CD14-positive monocyte (primary cell): Measurements from ENCODE around the gene PPP1R15B. TPM values are rescaled to one million over a fixed set of nuclear protein-coding genes. Genes with fewer than 3 reads are reported as not detected.

ENCODE experiments used
- DNase-seq, 3 donors: peaks; one replicate each; pipeline ENCODE4 v3.0.0-alpha.2; 2011 to 2022
- H2AFZ ChIP-seq: 2 replicates; pipeline ENCODE4 v1.6.0; 2012; ENCODE audit warnings: mild to moderate bottlenecking, low read depth, low read length, inconsistent platforms; ENCODE audit not compliant: insufficient read depth, poor library complexity, severe bottlenecking
- H3K27ac ChIP-seq, 2 donors: 1 replicate in 1 of 2; 2 replicates in 1 of 2; pipeline ENCODE4 v1.5.1; 2012 to 2013; ENCODE audit warnings: low read length in 2 of 2, control low read depth in 1 of 2, inconsistent platforms in 1 of 2, low read depth in 1 of 2, mild to moderate bottlenecking in 1 of 2
- H3K27me3 ChIP-seq, 2 donors: one replicate each; pipeline versions ENCODE4 v1.6.0 to v1.6.1; 2011 to 2013; ENCODE audit warnings: low read length in 2 of 2; ENCODE audit not compliant: control insufficient read depth in 2 of 2, insufficient read depth in 2 of 2
- H3K36me3 ChIP-seq, 2 donors: replicated peaks in 1 of 2; 1 replicate in 1 of 2; 2 replicates in 1 of 2; pipeline versions ENCODE4 v1.5.1 to v1.6.1; 2012 to 2013; ENCODE audit warnings: low read length in 2 of 2, control low read depth in 1 of 2, inconsistent platforms in 1 of 2, mild to moderate bottlenecking in 1 of 2; ENCODE audit not compliant: insufficient read depth in 2 of 2, control insufficient read depth in 1 of 2
- H3K4me1 ChIP-seq, 2 donors: 1 replicate in 1 of 2; 2 replicates in 1 of 2; pipeline versions ENCODE4 v1.5.1 to v1.6.1; 2012 to 2013; ENCODE audit warnings: low read length in 2 of 2, control low read depth in 1 of 2, inconsistent platforms in 1 of 2, mild to moderate bottlenecking in 1 of 2, moderate library complexity in 1 of 2; ENCODE audit not compliant: insufficient read depth in 2 of 2, control insufficient read depth in 1 of 2
- H3K4me2 ChIP-seq: replicated peaks from 2 replicates; pipeline ENCODE3; 2012; ENCODE audit warnings: low read length, moderate library complexity, mild to moderate bottlenecking; ENCODE audit not compliant: poor library complexity, severe bottlenecking; ENCODE audit errors: extremely low read depth
- H3K4me3 ChIP-seq, 3 experiments: fragments of 200-600 bp in 1 of 3; sonication (generic) in 1 of 3; replicated peaks in 1 of 3; 1 replicate in 2 of 3; 2 replicates in 1 of 3; pipeline ENCODE4 v1.5.1; 2011 to 2013; ENCODE audit warnings: low read length in 3 of 3, mild to moderate bottlenecking in 3 of 3, control low read depth in 2 of 3, low read depth in 2 of 3, inconsistent platforms in 1 of 3, moderate library complexity in 1 of 3
- H3K79me2 ChIP-seq: 2 replicates; pipeline ENCODE4 v1.6.0; 2012; ENCODE audit warnings: mild to moderate bottlenecking, control low read depth, inconsistent platforms, low read length, moderate library complexity; ENCODE audit not compliant: insufficient read depth
- H3K9ac ChIP-seq: 2 replicates; pipeline ENCODE4 v1.6.0; 2017; ENCODE audit warnings: low read length, mild to moderate bottlenecking; ENCODE audit not compliant: insufficient read depth, poor library complexity, severe bottlenecking
- H3K9me3 ChIP-seq, 2 donors: replicated peaks in 1 of 2; 1 replicate in 1 of 2; 2 replicates in 1 of 2; pipeline versions ENCODE4 v1.5.1 to v1.6.1; 2012 to 2013; ENCODE audit warnings: low read length in 2 of 2, control low read depth in 1 of 2; ENCODE audit not compliant: control insufficient read depth in 1 of 2, insufficient read depth in 1 of 2
- H4K20me1 ChIP-seq: 2 replicates; pipeline ENCODE4 v1.6.0; 2012; ENCODE audit warnings: mild to moderate bottlenecking, low read length, control low read depth, moderate library complexity; ENCODE audit not compliant: insufficient read depth
- H3K27ac Mint-ChIP-seq, 7 donors: one replicate each; pipeline ENCODE4 v1.8.0; 2020; ENCODE audit warnings: mild to moderate bottlenecking in 7 of 7, mixed read lengths in 7 of 7, moderate library complexity in 6 of 7, inconsistent platforms in 2 of 7
- H3K27me3 Mint-ChIP-seq, 3 donors: one replicate each; pipeline ENCODE4 v1.8.0; 2021 to 2022; ENCODE audit warnings: low read depth in 3 of 3, mild to moderate bottlenecking in 3 of 3, mixed read lengths in 3 of 3, moderate library complexity in 3 of 3, inconsistent platforms in 1 of 3
- H3K36me3 Mint-ChIP-seq, 2 donors: one replicate each; pipeline ENCODE4 v1.8.0; 2020; ENCODE audit warnings: mixed read lengths in 2 of 2, inconsistent platforms in 1 of 2, mild to moderate bottlenecking in 1 of 2
- H3K4me1 Mint-ChIP-seq: one replicate; pipeline ENCODE4 v1.8.0; 2020; ENCODE audit warnings: mild to moderate bottlenecking, mixed read lengths
- H3K4me3 Mint-ChIP-seq, 2 donors: one replicate each; pipeline ENCODE4 v1.8.0; 2020; ENCODE audit warnings: mild to moderate bottlenecking in 2 of 2, mixed read lengths in 2 of 2, moderate library complexity in 1 of 2
- H3K9me3 Mint-ChIP-seq, 7 donors: one replicate each; pipeline ENCODE4 v1.8.0; 2020 to 2022; ENCODE audit warnings: mixed read lengths in 7 of 7, mild to moderate bottlenecking in 6 of 7, moderate library complexity in 6 of 7, inconsistent platforms in 2 of 7
- WGBS: methylation state at CpG from one replicate; pipeline ENCODE4 v1.1.5; 2013; ENCODE audit warnings: missing lambda C conversion rate; ENCODE audit not compliant: insufficient coverage; 5-methylcytosine and 5-hydroxymethylcytosine counted together
- intact Hi-C, 2 donors: fragments of 100-400 bp; cut with micrococcal nuclease; formaldehyde crosslinking; loops; one replicate each; pipeline versions ENCODE4 v1.15.0 to v1.15.1; 2023
- polyA plus RNA-seq, 3 donors: library from polyadenylated mRNA; depleted of rRNA in 1 of 3; unstranded in 2 of 3; stranded (reverse) in 1 of 3; fragments of 300-500 nt in 2 of 3; fragments of >200 nt in 1 of 3; fragmentation: Illumina TruSeq in 2 of 3; gene quantifications; 1 replicate in 2 of 3; 2 replicates in 1 of 3; pipeline ENCODE4 v1.2.3, GENCODE V29; 2012 to 2021
- TF ChIP-seq, protein P1 (sequence below): fragments of 200-600 bp; IDR thresholded peaks from one replicate; pipeline ENCODE4 v1.8.0; 2022; ENCODE audit warnings: antibody characterized with exemption, mild to moderate bottlenecking

The PPP1R15B gene
- polyA plus RNA-seq, 3 donors = 31.1 to 117 (median 31.8) TPM

DNA sequence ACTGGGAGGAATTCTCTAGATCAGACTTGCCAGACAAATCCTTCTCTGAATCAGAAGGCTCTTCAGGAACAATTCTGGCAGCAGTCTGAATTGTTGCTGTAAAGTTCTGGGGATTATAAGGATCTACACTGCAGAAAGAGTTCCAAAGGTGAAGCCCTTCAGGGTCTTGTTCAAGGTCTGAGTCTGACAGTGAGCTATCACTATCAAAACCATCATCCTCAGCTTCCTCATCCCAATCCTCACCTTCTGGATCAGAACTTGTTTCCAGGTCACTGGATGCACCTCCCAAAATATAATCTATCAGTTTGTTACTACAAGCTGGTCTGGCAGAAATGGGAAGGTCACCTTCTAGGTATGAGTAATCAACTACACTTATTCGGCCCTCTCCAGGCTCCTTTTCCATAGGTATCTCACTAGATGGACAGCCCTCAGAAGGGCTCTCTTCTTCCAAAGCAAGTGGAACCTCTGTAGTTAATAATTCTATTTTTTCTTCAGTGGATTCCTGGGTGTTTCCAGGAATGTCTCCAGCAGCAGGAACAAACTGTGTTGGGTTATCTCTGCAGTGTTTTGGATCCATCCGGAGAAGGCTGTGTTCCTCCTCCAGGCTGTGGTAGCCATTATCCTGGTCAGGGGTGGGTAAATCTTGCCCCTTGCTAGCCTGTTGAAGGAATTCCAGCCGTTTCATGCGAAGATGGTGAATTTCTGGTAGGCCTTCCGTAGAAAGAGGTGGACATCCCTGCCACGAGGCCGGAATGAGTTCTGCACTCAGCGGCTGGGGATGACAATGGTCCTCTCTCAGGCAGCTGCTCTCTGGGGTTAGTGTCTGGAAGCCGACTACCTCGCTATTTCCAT is 1.6 kb downstream of the PPP1R15B start:
- H3K9me3 ChIP-seq = no peaks in the 10 kb centered on the region
- peaks cover 63% of the 10 kb centered on the region for H4K20me1 ChIP-seq
- H2AFZ ChIP-seq = no peak overlapping the region
- H3K4me2 ChIP-seq = peak overlapping the region; percentile 93
- peaks cover 12 to 15% of the 10 kb centered on the region in 2 donors for H3K36me3 ChIP-seq
- H3K9ac ChIP-seq = peak overlapping the region; percentile 99
- peak overlapping the region; percentile 97 to 99 for H3K4me3 Mint-ChIP-seq
- H3K27me3 ChIP-seq = no peaks in the 10 kb centered on the region
- intact Hi-C loops = loop anchor here (5.0 kb wide), 2 partner anchors 97 to 107 kb away; partner anchors contain the start of gene MDM4 (in 1 of the 2)
- peak overlapping the region; percentile 93 to 95 (median 95) for H3K4me3 ChIP-seq
- peaks cover 75% of the 10 kb centered on the region for H3K79me2 ChIP-seq
- TF ChIP-seq, protein P1, sequence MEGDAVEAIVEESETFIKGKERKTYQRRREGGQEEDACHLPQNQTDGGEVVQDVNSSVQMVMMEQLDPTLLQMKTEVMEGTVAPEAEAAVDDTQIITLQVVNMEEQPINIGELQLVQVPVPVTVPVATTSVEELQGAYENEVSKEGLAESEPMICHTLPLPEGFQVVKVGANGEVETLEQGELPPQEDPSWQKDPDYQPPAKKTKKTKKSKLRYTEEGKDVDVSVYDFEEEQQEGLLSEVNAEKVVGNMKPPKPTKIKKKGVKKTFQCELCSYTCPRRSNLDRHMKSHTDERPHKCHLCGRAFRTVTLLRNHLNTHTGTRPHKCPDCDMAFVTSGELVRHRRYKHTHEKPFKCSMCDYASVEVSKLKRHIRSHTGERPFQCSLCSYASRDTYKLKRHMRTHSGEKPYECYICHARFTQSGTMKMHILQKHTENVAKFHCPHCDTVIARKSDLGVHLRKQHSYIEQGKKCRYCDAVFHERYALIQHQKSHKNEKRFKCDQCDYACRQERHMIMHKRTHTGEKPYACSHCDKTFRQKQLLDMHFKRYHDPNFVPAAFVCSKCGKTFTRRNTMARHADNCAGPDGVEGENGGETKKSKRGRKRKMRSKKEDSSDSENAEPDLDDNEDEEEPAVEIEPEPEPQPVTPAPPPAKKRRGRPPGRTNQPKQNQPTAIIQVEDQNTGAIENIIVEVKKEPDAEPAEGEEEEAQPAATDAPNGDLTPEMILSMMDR = no peak
- peaks cover 12 to 25% of the 10 kb centered on the region in 2 donors for H3K36me3 Mint-ChIP-seq
- peak overlapping the region; percentile 99 to 100 for H3K27ac ChIP-seq
- 0% methylated on average over 8 of the region's 10 CpGs for WGBS
- peaks cover 0 to 2% (median 0%) of the 10 kb centered on the region in 3 donors for H3K27me3 Mint-ChIP-seq
- peak overlapping the region; percentile 100 for H3K27ac Mint-ChIP-seq
- peaks cover 0 to 5% (median 0%) of the 10 kb centered on the region in 7 donors for H3K9me3 Mint-ChIP-seq
- peaks cover 42 to 63% of the 10 kb centered on the region in 2 donors for H3K4me1 ChIP-seq
- peaks cover 54% of the 10 kb centered on the region for H3K4me1 Mint-ChIP-seq
- peak in 2 of 3 donors; percentile 36 to 38 for DNase-seq

DNA sequence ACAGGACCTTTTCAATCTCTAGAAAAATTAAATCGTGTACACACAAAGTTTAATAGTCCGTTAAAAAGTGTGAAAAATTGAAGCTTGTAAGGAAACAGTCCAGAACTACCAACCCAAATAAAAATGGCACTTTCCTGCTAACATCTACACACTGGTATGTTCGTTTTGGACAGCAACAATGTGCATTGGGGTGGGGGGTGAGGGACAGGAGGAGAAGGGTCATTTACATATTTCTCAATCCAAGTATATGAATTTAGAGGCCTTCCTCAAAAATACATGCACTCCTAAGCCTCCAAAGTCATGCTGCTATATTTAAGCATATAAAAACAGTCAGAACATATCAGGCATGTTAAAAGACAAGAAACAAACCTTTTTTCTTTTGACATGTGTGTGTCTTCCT is 2.5 kb downstream of the PPP1R15B start:
- peak overlapping the region; percentile 100 for H3K27ac Mint-ChIP-seq
- TF ChIP-seq, protein P1 = no peak
- H4K20me1 ChIP-seq = peaks cover 73% of the 10 kb centered on the region

More for the DNA sequence above, 2.5 kb downstream of the PPP1R15B start:
- H3K27me3 Mint-ChIP-seq = peaks cover 0 to under 1% (median 0%) of the 10 kb centered on the region in 3 donors
- Histone ChIP-seq H3K4me3 (peak overlapping the region; percentile 93 to 95 (median 95)), H3K4me1 (peaks cover 37 to 58% of the 10 kb centered on the region in 2 donors), H3K4me2 (peak overlapping the region; percentile 93), H3K9me3 (no peaks in the 10 kb centered on the region), H3K9ac (peak overlapping the region; percentile 99), H3K27me3 (no peaks in the 10 kb centered on the region), H3K79me2 (peaks cover 84% of the 10 kb centered on the region), H2AFZ (no peak overlapping the region), H3K27ac (peak overlapping the region; percentile 1 to 100), H3K36me3 (peaks cover 21 to 24% of the 10 kb centered on the region in 2 donors)
- intact Hi-C loops = no loop called here
- peak; percentile 44 to 52 (median 48) for DNase-seq
- H3K4me3 Mint-ChIP-seq = peak overlapping the region; percentile 97 to 99
- H3K36me3 Mint-ChIP-seq = peaks cover 21 to 34% of the 10 kb centered on the region in 2 donors
- H3K9me3 Mint-ChIP-seq = peaks cover 0 to 5% (median 0%) of the 10 kb centered on the region in 7 donors
- WGBS = no CpG with 5 or more reads among the region's 3 CpGs
- peaks cover 49% of the 10 kb centered on the region for H3K4me1 Mint-ChIP-seq
